OCI-M1 (cell line): ENCODE results near the gene LRRC36.
"Not testable (repeated sequence)": the region's sequence is repeated elsewhere in the genome, so short reads cannot be mapped to it uniquely, and the experiment has no call there.

Experiments
- DNase-seq: peaks from one replicate; lab custom pipeline; 2025; lab: John Stamatoyannopoulos, UW

The LRRC36 gene

GRCh38 chr16:67405336-67405735 is 78.7 kb downstream of the LRRC36 start:
- no peak for DNase-seq

GRCh38 chr16:67406111-67406971 is 79.7 kb downstream of the LRRC36 start:
- DNase-seq = no peak

GRCh38 chr16:67407176-67407787 is 80.7 kb downstream of the LRRC36 start:
- no peak for DNase-seq

DNA sequence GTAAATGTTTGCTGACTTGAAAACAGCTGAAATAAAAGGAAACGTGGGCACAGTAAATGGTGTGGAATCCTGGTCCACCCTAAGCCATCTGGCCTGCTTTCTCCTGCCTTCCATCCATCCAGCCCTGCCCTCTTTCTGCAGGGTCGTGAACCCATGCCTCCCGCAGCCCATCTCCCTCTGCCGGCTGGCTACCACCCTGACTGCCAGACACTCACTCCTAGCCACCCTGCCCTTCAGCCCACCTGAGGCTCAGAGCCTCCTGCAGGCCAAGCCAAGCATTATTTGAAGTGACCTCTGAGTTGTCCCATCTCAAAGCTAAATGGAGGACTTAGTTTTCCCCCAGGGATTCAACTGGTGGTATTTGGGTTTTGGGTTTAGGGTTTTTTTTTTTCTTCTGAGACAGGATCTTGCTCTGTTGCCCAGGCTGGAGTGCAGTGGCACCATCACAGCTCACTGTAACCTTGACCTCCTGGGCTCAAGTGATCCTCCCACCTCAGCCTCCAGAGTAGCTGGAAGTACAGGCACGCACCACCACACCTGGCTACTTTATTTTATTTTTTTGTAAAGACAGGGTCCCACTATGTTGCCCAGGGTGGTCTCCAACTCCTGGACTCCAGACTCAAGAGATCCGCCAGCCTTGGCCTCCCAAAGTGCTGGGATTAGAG is 81.3 kb downstream of the LRRC36 start:
- DNase-seq = no peak

DNA sequence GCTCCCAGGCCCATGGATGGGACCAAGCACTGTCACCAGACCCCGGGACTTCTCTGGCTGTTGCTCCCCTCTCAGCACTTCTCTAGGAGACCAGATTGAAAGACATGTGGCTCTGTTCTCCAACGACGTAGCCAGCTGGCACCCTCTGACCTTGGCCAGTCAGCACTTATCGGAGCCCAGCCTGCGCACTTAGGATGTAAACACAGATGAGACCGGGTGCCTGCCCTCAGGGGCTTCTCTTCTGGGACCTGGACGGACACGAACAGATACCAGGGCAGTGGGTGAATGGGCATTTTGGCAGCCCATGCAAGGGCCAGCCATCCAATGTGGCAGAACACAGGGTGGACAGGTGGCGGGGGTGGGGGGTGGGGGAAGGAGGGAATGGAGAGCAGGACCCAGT is 83.0 kb downstream of the LRRC36 start:
- DNase-seq = no peak

GRCh38 chr16:67411339-67411738 is 84.7 kb downstream of the LRRC36 start:
- DNase-seq = no peak

- DNase-seq = no peak
These were observed 85.7 kb downstream of the LRRC36 start for GRCh38 chr16:67412294-67412693.

GRCh38 chr16:67413978-67414911 is 87.6 kb downstream of the LRRC36 start:
- no peak for DNase-seq

GRCh38 chr16:67415421-67415820 is 88.8 kb downstream of the LRRC36 start:
- DNase-seq = not testable (repeated sequence)

DNA sequence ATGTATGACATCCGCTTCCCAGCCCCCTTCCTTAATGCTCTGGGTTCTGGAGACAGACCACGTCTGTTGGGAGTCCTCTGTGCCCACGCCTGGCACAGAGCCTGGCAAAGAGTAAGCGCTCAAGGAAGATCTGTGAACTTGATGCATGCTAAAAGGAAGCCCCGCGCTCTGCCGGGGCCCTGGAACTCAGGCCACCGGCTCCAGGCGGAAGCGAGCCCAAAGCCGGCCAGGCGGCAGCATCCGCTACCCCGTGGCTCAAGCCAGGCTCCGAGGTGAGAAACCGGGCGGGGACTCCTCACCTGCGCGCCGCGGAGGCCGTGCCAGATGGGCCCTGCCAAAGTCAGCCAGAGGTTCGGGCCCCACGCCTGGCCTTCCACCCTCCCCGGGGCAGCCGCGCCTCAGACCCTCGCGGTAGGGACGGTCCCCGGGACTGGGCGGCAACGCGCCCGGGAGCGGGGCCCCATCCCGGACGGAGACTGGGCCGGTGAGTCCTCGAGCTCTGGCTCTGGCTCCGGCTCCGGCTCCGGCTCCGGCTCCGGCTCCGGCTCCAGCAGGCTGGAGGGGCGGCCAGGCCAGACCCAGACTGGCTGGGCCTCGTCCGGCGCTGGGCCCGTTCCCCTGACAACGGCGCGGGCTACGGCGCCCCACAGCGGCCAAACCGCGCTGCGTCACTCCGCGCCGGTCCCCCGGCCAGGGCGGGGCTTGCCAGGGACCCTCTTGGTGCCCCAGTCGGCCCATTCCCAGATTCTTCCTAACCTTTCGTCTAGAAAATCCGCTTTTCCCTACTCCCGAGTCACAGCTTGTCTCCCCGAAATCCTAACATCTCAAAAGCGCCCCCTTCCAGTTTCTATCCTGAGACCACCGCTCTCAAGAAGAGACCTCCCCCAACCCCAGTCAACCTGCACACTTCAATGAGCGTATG is 89.5 kb downstream of the LRRC36 start, which contains the start of gene ZDHHC1:
ZDHHC1 (minus strand) TSS at position 606 of the 922 bp plus-strand sequence. CDS start 8,702 bp downstream, outside the sequence.
- DNase-seq = no peak

DNA sequence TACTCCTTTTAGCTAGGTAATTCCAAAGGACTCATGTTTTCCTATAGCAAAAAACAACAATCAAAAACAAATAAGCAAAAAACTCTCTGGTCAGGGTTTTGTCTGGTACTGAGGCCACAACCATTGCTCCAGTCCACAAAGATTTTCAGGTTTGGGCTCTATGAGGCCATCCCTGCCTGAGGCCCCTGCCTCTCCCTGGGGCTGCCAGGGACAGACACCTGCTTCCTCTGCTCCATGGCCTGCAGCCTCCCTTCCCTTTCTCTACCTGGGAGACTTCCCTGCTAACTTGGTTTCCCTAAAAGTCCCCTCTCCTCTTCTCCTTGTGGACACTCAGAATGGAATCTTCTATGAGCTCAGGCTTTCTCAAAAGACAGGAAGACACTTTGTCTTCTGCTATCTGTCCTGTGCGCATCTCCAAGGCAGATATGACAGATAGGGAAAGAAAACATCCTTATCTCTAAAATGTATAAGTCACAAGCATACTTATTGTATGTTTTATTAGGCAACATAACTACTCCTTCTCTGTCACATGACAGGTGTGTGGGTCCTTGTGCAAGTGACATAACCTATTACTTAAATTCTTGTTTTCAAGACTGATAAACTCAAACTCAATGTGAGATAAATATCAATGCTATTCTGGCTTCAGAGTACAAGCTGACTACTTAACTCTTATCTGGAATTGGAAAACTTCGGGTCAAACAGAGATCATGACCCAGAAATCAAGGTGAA is 90.9 kb downstream of the LRRC36 start:
- no peak for DNase-seq

DNA sequence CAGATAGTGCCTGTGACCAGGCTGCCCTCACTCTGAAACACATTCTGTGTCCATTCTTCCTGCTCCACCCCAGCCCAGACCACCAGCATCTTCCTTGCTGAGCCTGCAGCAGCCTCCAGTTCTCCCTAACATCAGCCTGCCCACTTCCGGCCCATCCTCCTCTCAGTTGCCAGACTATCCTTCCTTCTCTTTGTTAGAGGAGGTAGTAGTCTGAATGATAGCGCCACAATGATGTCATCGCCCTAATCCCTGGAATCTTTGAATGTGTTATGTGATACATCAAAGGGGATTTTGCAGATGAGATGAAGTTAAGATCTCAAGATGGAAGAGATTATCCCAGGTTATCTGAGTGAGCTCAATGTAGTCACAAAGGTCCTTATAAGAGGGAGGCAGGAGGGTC is 92.9 kb downstream of the LRRC36 start:
- no peak for DNase-seq

GRCh38 chr16:67419931-67420330 is 93.3 kb downstream of the LRRC36 start:
- no peak for DNase-seq

- no peak for DNase-seq
These were observed 94.4 kb downstream of the LRRC36 start for GRCh38 chr16:67421030-67421429.

DNA sequence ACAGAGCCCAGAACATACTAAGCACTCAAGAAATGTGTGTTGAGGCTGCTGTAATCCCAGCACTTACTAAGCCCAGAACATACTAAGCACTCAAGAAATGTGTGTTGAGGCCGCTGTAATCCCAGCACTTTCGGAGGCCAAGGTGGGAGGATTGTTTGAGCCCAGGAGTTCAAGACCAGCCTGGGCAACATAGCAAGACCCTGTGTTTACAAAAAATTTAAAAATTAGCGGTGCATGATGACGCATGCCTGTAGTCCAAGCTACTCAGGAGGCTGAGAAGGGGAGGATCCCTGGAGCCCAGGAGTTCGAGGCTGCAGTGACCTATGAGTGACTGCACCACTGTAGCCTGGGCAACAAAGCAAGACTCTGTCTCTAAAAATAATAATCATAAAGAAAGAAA is 96.4 kb downstream of the LRRC36 start:
- DNase-seq = no peak

- no peak for DNase-seq
These were observed 97.1 kb downstream of the LRRC36 start for GRCh38 chr16:67423611-67424260.

DNA sequence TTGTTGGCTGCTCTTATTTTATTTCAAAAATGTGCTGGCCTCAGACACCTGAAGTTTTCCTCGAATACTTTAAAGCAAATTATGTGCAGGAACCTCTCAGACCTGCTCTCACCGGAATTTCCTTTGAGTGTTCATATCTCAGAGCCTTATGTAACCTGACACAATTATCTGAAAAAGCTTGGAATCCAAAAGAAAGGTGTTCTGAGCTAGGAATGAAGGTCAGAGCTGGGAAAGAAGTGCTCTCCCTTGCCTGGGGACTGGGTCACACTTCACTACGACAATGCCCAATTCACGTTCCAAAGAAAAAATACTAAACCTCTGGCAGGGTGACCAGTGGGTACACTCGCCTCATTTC is 97.6 kb downstream of the LRRC36 start:
- no peak for DNase-seq

DNA sequence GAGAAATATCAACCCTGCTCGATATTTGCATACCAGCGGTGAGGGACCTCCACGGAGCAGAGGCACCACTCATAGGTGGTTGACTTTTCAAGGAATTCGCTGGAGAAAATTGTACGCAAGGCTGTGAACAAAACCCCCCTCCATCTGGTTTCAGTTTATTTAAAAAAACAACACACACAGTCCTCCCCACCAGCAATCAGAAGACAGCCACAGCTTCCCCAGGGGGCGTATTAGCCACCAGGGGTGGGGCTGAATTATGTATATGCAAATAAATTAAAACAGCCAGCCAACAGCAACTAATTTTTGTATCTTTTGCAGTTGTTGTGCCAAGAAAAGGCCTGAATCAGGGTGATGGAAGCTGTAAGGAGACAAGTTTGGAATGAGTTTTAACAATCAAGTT is 98.4 kb downstream of the LRRC36 start:
- no peak for DNase-seq

- no peak for DNase-seq
These were observed 99.0 kb downstream of the LRRC36 start for GRCh38 chr16:67425580-67425979.

DNA sequence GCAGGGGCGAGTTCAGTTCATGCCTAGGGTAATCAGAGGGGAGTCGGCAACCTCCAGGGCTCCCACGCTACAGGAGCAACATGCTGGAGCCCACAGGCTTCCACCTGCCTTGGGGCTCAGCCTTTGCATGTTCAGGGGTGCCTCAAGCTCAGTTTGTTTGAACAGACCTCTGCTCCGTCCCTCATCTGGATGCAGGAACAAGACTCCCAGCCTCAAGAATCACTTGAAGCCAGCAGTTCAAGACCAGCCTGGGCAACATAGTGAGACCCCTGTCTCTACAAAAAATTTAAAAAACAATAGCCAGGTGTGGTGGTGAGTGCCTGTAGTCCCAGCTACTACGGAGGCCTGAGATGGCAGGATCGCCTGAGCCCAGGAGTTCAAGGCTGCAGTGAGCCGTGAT is 99.4 kb downstream of the LRRC36 start:
- DNase-seq = no peak
